ENCODE results near the gene KRABD2.

- no peak for TF ChIP-seq POLR2A (IDR thresholded peaks at IDR 0.05)
- no peak for TF ChIP-seq CTCF (IDR thresholded peaks at IDR 0.05 in 4 of 5, conservative IDR thresholded peaks at IDR 0.05 in 1 of 5)
Observed at GRCh38 chr17:8386841-8387240, 10.3 kb upstream of the KRABD2 start.

Data from gastrocnemius medialis (tissue), 4 donors.